GM12892 (cell line): ENCODE results near the gene BEAN1.
"Not testable (repeated sequence)": the region's sequence is repeated elsewhere in the genome, so short reads cannot be mapped to it uniquely, and the experiment has no call there.

Source experiments
- POLR2AphosphoS5 ChIP-seq: IDR thresholded peaks from 2 replicates; pipeline ENCODE4 v1.6.1; 2011; ENCODE audit warnings: low read depth, low read length, control low read depth
- TAF1 ChIP-seq: IDR thresholded peaks from 2 replicates; pipeline ENCODE4 v1.6.1; 2011; ENCODE audit warnings: low read depth, mild to moderate bottlenecking, control low read depth, low read length, borderline replicate concordance

DNA sequence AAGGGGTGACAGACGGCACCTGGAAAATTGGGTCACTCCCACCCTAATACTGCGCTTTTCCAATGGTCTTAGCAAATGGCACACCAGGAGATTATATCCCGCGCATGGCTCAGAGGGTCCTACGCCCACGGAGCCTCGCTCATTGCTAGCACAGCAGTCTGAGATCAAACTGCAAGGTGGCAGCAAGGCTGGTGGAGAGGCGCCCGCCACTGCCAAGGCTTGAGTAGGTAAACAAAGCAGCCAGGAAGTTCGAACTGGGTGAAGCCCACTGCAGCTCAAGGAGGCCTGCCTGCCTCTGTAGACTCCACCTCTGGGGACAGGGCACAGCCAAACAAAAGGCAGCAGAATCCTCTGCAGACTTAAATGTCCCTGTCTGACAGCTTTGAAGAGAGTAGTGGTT lies 69.1 kb downstream of the BEAN1 start:
- TF ChIP-seq POLR2AphosphoS5, TAF1: not testable (repeated sequence)
